Measurements from ENCODE around the gene USP53.

The USP53 gene

DNA sequence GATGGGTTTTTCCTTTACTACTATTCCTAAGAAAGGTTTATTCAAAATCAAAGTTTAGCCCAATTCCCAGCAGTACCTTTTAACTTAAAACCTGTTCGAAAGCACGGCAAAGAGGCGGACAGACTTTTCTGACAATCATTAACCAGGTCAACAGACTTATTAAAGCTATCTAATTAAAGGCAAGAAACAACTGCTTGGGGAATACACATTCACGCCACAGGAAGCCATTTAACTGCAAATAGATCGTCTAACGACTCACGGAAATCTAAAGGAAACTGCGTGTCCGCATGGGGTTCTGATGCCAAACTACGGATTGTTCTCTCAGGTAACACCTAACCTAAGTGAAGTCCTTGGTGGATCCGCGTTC is 663 bp upstream of the USP53 start:
- DNase-seq (ENCODE audit: low read depth, low spot score), result no peak
- TF ChIP-seq, protein P1, sequence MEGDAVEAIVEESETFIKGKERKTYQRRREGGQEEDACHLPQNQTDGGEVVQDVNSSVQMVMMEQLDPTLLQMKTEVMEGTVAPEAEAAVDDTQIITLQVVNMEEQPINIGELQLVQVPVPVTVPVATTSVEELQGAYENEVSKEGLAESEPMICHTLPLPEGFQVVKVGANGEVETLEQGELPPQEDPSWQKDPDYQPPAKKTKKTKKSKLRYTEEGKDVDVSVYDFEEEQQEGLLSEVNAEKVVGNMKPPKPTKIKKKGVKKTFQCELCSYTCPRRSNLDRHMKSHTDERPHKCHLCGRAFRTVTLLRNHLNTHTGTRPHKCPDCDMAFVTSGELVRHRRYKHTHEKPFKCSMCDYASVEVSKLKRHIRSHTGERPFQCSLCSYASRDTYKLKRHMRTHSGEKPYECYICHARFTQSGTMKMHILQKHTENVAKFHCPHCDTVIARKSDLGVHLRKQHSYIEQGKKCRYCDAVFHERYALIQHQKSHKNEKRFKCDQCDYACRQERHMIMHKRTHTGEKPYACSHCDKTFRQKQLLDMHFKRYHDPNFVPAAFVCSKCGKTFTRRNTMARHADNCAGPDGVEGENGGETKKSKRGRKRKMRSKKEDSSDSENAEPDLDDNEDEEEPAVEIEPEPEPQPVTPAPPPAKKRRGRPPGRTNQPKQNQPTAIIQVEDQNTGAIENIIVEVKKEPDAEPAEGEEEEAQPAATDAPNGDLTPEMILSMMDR (IDR thresholded peaks at IDR 0.05; ENCODE audit: insufficient read depth, low read length, missing control alignments), result no peak
- CTCF ChIA-PET, result interaction anchor here (1.0 to 3.9 kb wide), 3 partner anchors 124 to 170 kb away, joined by 3 to 27 read pairs (median 9); no protein-coding TSS in a partner anchor
- POLR2A ChIA-PET, result no interaction called here
- H3K4me3 ChIP-seq (ENCODE audit: low read depth, low read length), result peak overlapping the region; percentile 91

DNA sequence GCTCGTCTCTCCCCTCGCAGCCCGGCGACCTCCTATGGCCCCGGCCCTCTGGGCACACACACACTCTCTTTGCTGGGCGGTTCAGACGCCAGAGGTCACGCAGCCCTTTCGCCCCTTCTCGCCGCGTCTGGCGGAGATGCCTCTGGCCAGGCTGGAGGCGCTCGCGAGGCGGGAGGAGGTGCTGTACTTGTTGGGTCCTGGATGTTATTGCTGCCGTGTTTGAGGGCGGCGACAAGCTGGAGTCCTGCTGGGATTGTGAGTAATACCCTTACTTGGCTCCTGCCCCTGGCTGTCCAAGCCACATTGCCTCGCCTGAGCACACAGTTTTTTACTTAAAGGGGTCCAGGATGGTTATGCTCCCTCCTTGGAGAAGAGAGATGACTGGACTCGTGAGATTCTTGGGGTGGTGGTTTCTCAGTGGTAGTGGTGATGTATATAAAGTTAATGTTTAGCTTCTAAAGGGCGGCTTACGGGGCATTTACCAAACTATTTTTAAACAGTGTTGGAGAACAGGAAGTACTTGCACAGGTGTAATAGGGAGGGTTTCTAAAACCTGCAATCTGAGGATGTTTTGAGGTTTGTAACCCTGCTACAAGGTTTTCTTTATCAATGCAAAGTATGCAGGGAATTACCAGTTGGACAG is 572 bp downstream of the USP53 start:
- H3K4me3 ChIP-seq (ENCODE audit: low read depth, low read length), result peak overlapping the region; percentile 91
- CTCF ChIA-PET, result interaction anchor here (0.8 to 3.9 kb wide), 14 partner anchors 9 to 179 kb away, joined by 3 to 27 read pairs (median 4); no protein-coding TSS in a partner anchor
- POLR2A ChIA-PET, result interaction anchor here (0.7 to 1.5 kb wide), 4 partner anchors 87 to 224 kb away, joined by 3 to 12 read pairs (median 6); a partner anchor contains a TSS
- peak; percentile 59 for DNase-seq (ENCODE audit: low read depth, low spot score)
- TF ChIP-seq, protein P1 (IDR thresholded peaks at IDR 0.05; ENCODE audit: insufficient read depth, low read length, missing control alignments), result peak; percentile 66

DNA sequence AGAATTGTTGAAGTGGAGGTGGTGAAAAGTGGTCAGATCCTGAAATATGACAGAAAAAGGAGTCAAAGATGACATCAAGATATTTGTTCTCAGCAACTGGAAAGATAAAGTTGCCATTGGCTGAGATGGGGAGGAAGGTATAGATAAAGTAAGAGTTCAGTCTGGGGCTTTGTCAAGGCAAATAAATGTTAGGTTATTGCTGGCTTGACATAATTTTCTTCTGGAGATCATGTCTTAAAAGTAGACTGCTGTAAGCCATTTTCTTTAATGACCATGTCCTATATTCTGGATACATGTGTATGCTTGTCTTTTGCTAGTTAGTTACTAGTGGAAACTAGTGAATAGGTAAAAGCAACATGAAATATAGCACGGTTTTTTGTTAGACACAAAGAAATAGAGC is 5.6 kb downstream of the USP53 start:
- CTCF ChIA-PET, result no interaction called here
- TF ChIP-seq, protein P1 (IDR thresholded peaks at IDR 0.05; ENCODE audit: insufficient read depth, low read length, missing control alignments), result no peak
- DNase-seq (ENCODE audit: low read depth, low spot score), result no peak
- H3K4me3 ChIP-seq (ENCODE audit: low read depth, low read length), result no peak overlapping the region
- POLR2A ChIA-PET, result no interaction called here

DNA sequence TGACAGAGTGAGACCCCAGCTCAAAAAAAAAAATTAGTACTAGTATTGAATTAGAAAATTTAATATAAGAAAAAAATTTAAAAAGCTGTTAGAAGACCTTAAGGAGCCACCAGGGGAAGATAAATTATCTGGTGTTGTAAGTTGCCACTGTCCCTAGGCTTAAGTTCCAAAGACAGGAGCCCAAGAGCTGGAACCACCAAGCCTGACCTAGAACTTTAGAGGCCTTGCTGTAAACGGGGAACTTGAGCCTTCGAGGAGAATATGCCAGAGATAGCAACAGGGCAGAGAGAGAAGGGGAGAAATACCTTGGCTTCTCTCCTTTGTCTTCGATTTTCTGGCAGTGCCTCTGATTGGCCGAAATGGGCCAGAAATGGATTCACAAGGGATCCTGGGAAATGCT is 8.9 kb downstream of the USP53 start:
- TF ChIP-seq, protein P1 (IDR thresholded peaks at IDR 0.05; ENCODE audit: insufficient read depth, low read length, missing control alignments), result no peak
- no peak for DNase-seq (ENCODE audit: low read depth, low spot score)
- no peak overlapping the region for H3K4me3 ChIP-seq (ENCODE audit: low read depth, low read length)
- ChIA-PET POLR2A (no interaction called here), CTCF (interaction anchor here (1.6 to 2.5 kb wide), 2 partner anchors 8 to 134 kb away, joined by 5 to 9 read pairs; partner anchors contain the start of gene USP53)

DNA sequence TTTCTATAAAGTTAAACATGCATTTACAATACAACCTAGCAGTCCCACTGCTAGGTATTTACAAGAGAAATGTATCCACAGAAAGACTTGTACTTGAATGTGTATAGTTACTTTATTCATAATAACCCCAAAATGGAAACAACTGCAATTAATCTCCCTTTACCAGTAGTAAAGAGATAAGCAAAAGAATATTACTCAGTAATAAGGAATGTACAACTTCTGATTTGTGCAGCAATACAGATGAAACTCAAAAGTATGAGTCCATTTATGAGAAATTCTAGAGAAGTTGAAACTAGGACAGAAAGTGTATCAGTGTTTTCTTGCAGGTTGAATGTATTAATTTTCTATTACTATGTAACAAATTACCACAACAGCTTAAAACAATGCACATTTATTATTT is 15.2 kb downstream of the USP53 start:
- no peak for DNase-seq (ENCODE audit: low read depth, low spot score)
- POLR2A ChIA-PET, result no interaction called here
- TF ChIP-seq, protein P1 (IDR thresholded peaks at IDR 0.05; ENCODE audit: insufficient read depth, low read length, missing control alignments), result no peak
- CTCF ChIA-PET, result interaction anchor here (0.9 to 1.5 kb wide), 2 partner anchors 14 to 187 kb away, joined by 3 to 5 read pairs; no protein-coding TSS in a partner anchor
- no peak overlapping the region for H3K4me3 ChIP-seq (ENCODE audit: low read depth, low read length)

DNA sequence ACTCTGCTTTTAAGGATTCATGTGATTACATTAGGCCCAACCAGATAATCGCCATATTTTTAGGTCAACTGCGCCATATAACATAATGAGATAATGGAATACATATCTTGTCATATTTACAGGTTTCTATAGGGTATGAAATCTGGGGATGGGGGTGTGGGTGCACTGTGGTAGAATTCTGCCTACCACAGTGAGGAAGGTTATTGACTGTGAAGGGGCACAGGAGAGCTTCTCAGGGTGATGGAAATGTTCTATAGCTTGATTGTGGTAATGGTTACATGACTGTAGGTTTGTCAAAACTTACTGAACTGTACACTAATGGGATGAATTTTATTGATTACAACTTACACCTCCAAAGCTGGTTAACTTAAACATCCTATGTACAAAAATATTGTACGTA is 15.9 kb downstream of the USP53 start:
- CTCF ChIA-PET, result interaction anchor here (1.0 kb wide), 1 partner anchor 31 kb away, joined by 3 read pairs; no protein-coding TSS in a partner anchor
- H3K4me3 ChIP-seq (ENCODE audit: low read depth, low read length), result no peak overlapping the region
- POLR2A ChIA-PET, result no interaction called here
- TF ChIP-seq, protein P1 (IDR thresholded peaks at IDR 0.05; ENCODE audit: insufficient read depth, low read length, missing control alignments), result no peak
- DNase-seq (ENCODE audit: low read depth, low spot score), result no peak

Data from AG04449 (cell line).